ENCODE results near the gene CYP20A1.

CYP20A1 gene

DNA sequence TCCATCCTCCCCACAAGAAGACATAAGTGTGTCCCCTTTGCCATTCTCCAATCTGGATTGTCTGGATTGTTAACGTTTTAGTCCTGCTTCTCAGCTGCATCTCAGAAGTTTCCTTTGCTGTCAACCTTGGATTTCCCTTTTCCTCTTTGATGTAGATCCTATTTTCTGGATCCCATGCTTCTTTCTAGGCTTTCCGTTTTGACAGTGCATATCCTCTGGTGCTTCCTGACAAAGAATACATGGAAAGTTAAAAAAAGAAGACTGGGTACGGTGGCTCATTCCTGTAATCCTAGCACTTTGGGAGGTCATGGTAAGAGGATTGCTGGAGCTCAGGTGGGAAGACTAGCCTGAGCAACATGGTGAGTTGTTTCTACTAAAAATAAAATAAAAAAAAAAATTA lies 116.1 kb downstream of the CYP20A1 start:
- Histone ChIP-seq H3F3A (ENCODE audit: insufficient read depth) (no peaks in the 10 kb centered on the region), H3K27ac (ENCODE audit: low read depth, low read length) (no peak overlapping the region), H3K4me3 (ENCODE audit: insufficient read depth, low read length, poor library complexity, severe bottlenecking) (no peak overlapping the region), H3K27me3 (ENCODE audit: low read length) (no peaks in the 10 kb centered on the region), H3K4me2 (ENCODE audit: low read depth, low read length, poor library complexity, severe bottlenecking) (no peak overlapping the region), H4K20me1 (ENCODE audit: low read depth, low read length) (no peaks in the 10 kb centered on the region), H3K9ac (ENCODE audit: low read length) (no peak overlapping the region), H3K79me2 (ENCODE audit: insufficient read depth, low read length) (peaks cover 19% of the 10 kb centered on the region; the same call in 1 of the 2 replicates), H3K36me3 (ENCODE audit: low read length) (no peaks in the 10 kb centered on the region), H3K9me3 (ENCODE audit: insufficient read depth, low read length) (no peaks in the 10 kb centered on the region), H3K9me2 (replicated peaks; ENCODE audit: insufficient read depth, low read length) (no peaks in the 10 kb centered on the region), H2AFZ (ENCODE audit: low read depth, low read length, severe bottlenecking) (no peak overlapping the region)
- TF ChIP-seq CTCF (IDR thresholded peaks at IDR 0.05; ENCODE audit: insufficient read depth, low read length, poor library complexity, severe bottlenecking): no peak
- no peak for TF ChIP-seq EZH2phosphoT487 (conservative IDR thresholded peaks at IDR 0.05; ENCODE audit: low read length)

All from SU-DHL-6 (cell line).